ENCODE measurements around the gene LPAR5.

The LPAR5 gene

DNA sequence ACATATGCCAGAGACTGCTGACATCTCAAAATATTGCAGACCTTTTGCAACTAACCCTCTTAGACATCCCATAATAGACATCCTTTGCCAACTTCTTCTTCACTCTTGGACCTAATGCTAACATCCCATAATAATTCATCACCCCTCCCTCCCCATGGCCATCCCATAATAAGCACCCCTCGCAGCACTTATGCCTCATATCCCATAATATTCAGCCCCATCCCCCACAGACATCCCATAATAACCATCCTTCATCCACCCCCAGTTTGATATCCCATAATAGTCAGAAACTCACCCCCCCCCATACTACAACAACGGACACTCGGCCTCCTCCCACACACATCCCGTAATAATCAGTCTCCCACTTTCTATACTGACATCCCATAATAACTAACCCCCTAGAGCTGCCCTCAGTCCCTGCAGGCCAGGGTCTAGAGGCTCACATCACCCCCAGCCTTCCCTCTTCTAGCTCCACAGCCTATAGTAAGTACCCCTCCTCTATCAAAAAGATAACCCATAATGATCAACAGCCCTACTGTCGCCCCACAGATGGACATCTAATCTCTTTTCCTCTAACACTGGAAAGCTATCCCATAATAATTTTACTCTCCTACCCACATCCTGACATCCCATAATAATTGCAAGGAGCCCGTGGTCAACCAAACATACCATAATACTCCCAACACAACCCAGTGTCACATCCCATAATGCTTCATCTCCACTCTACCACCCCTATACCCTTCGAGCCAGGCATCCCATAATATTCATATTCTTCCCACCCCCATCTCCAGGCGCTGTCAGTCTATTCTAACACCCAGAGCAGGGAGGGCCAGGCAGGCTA, 27.8 kb downstream of the LPAR5 start:
- TF ChIP-seq GATA3 (IDR thresholded peaks at IDR 0.05; ENCODE audit: low read depth, low read length) (no peak), GATA2 (IDR thresholded peaks at IDR 0.05; ENCODE audit: low read depth, low read length) (no peak; the same call in 1 of the 2 replicates)

- no peak for TF ChIP-seq GATA2 (IDR thresholded peaks at IDR 0.05; ENCODE audit: low read depth, low read length)
- TF ChIP-seq GATA3 (IDR thresholded peaks at IDR 0.05; ENCODE audit: low read depth, low read length), result no peak
Observed at GRCh38 chr12:6606331-6607131, 29.2 kb downstream of the LPAR5 start.

DNA sequence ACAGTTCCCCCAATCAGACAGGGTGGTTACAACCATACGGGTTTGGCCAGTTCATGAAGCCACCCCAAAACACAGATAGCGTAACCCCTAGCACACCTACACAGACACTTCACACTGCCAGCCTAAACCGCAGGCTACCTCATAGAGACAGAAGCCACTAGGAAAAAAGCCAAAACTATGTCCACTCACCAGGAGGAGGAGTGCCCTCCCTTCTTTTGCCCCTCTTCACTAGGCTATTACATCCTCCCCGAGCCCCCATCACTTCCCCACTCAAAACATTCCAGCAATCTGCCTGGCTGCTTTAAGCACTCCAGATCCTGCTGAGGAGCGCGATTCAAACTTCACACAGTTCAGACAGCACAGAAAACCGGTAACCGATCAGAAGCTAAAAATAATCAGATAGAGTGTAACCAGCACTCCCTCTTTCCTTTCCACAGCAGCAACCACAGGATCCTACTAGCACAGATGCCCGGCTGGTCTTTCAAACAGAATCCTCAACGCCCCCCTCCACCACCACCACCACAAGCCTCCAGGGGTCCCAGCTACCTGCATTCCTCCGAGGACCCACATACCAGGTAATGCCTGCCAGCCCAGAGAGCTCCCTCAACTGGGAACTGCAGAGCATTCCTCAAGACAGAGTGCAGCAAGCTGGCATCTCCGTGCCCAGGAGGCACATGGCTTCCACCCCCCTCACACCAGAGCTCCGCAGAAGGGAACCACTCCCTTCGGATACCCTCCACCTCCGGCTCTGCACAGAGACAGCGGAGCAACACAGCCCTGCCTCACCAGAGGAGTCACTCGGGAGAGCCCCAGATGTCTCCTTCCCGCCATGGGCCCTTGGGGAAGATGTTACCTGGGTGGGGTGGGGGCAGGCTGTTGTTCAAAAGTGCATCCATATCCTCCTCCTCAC, 30.1 kb downstream of the LPAR5 start:
- no peak for TF ChIP-seq GATA2 (IDR thresholded peaks at IDR 0.05; ENCODE audit: low read depth, low read length)

DNA sequence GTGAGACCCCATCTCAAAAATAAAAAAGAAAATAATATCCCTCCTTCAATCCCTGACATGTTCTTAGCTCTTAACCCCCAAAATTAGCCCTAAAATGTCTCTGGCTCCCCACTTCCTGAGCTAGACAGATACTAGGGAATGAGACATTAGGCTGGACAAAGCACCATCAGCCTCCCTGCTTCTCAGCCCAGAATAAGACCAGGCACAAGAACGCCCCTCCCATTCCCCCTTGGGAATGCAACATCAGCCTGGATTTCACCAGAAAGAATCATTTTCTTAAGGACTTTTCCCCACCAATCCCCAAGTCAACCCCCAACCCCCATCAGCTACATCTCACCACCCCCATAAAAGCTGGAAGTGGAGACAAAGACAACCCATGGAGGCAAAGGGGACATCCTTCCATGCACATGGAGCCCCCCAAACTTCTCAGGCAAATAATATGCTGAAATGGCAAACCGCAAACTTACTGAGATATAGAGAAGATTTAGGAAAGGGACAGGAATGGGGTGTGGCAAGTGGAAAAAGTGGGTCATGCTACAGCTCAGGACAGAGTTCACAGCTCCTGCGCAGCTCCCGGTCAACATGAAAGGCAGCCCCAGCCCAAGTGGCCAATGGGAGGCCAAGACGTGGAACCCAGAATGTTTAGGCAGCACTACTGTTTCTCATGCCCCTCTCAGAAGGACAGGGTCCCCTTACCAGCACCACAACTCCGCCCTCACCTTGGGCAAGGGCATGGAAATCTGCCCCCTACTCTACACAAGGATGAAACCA, 31.3 kb downstream of the LPAR5 start:
- TF ChIP-seq GATA3 (IDR thresholded peaks at IDR 0.05; ENCODE audit: low read depth, low read length), result no peak
- no peak for TF ChIP-seq GATA2 (IDR thresholded peaks at IDR 0.05; ENCODE audit: low read depth, low read length)

DNA sequence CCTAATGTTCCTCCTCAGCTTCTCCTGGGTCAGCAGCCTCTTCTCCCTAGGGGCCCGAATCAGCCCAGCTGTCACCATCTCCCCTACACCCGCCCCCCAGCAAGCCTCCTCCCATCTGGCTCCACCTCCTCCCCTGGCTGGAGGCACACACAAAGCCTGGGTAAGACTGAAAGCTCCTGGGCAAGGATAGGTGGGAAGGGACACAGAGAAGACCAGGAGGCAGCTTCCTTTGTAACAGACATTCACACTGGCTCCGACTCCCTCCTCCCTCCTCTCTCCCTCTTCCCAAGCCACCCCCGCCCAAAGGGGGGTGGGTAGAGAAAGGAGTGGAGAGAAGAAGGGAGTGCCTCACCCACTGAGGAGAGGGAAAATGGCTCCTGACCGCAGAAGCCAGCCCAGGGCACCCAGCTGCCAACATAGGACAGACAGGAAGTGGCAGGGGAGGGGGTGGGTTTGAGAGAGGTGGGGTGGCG, 32.6 kb downstream of the LPAR5 start:
- TF ChIP-seq GATA3 (IDR thresholded peaks at IDR 0.05; ENCODE audit: low read depth, low read length), result no peak
- no peak for TF ChIP-seq GATA2 (IDR thresholded peaks at IDR 0.05; ENCODE audit: low read depth, low read length)

GRCh38 chr12:6602526-6602925, 33.2 kb downstream of the LPAR5 start:
- TF ChIP-seq GATA2 (IDR thresholded peaks at IDR 0.05; ENCODE audit: low read depth, low read length) (no peak), GATA3 (IDR thresholded peaks at IDR 0.05; ENCODE audit: low read depth, low read length) (no peak)

- TF ChIP-seq GATA3 (IDR thresholded peaks at IDR 0.05; ENCODE audit: low read depth, low read length), result no peak
- no peak for TF ChIP-seq GATA2 (IDR thresholded peaks at IDR 0.05; ENCODE audit: low read depth, low read length)
Observed at GRCh38 chr12:6592087-6592486, 43.7 kb downstream of the LPAR5 start.

- no peak for TF ChIP-seq GATA2 (IDR thresholded peaks at IDR 0.05; ENCODE audit: low read depth, low read length)
- no peak for TF ChIP-seq GATA3 (IDR thresholded peaks at IDR 0.05; ENCODE audit: low read depth, low read length)
Observed at GRCh38 chr12:6584293-6584692, 51.5 kb downstream of the LPAR5 start.

DNA sequence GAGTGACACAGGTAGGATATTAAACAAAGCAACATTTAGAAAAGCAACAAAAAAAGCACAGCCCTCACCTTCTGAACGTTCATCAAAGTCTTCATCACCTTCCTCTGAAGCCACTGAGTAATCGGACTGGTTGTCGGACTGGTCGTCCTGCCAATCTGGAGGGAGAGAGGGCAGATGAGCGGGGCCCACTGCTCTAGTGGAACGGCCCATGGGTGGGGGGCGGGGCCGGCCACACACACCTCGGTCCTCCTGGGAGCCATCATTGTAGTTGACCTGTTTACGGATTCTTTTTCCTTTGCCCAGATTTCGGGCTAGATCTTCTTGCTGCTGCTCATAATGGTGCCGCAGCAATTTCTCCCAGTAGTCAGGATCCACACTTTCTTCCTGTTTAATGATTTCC, 52.8 kb downstream of the LPAR5 start:
- TF ChIP-seq GATA2 (IDR thresholded peaks at IDR 0.05; ENCODE audit: low read depth, low read length) (no peak), GATA3 (IDR thresholded peaks at IDR 0.05; ENCODE audit: low read depth, low read length) (no peak)

- no peak for TF ChIP-seq GATA2 (IDR thresholded peaks at IDR 0.05; ENCODE audit: low read depth, low read length)
- TF ChIP-seq GATA3 (IDR thresholded peaks at IDR 0.05; ENCODE audit: low read depth, low read length), result no peak
Observed at GRCh38 chr12:6582196-6582595, 53.6 kb downstream of the LPAR5 start.

GRCh38 chr12:6575648-6576047, 60.1 kb downstream of the LPAR5 start:
- TF ChIP-seq GATA2 (IDR thresholded peaks at IDR 0.05; ENCODE audit: low read depth, low read length), result no peak
- no peak for TF ChIP-seq GATA3 (IDR thresholded peaks at IDR 0.05; ENCODE audit: low read depth, low read length)

DNA sequence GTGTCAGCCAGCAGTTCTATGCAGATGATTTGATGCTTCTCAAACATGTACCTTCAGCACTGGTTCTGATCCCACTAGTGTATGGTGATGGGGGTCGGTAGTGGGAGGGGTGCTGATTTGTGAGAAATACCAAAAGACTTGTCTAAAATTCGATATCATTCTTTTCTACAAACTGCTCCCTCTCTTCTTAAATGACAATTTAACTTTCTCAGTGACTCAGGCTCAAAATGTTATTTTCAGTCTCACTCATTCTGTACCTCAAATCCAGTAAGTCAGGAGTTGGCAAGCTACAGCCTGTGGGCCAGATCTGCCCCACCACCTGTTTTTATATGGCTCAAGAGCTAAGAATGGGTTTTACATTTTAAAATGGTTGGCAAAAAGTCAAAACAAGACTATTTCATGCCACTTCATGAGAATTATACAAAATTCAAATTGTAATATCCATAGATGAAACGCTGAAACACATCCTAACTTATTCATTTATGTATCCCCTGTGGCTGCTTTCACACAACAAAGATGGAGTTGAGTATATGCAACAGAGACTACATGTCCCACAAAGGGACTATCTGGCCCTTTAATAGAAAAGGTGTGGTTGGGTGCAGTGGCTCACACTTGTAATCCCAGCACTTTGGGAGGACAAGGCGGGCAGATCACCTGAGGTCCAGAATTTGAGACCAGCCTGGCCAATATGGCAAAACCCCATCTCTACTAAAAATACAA, 61.0 kb downstream of the LPAR5 start:
- no peak for TF ChIP-seq GATA2 (IDR thresholded peaks at IDR 0.05; ENCODE audit: low read depth, low read length)

- TF ChIP-seq GATA2 (IDR thresholded peaks at IDR 0.05; ENCODE audit: low read depth, low read length), result no peak
Observed at GRCh38 chr12:6573001-6573400, 62.8 kb downstream of the LPAR5 start.

All from SH-SY5Y (cell line).